Tibial nerve (tissue), 4 donors: ENCODE data around the gene RAI2. TPM values are rescaled to one million over a fixed set of nuclear protein-coding genes. Genes with fewer than 3 reads are reported as not detected.

ENCODE experiments used
- DNase-seq, 2 donors: peaks; one replicate each; pipeline ENCODE4 v3.0.0-alpha.2; 2019; ENCODE audit warnings: low spot score in 2 of 2
- H3K27ac ChIP-seq, 4 donors: fragments of 200-600 bp; sonication (generic) in 3 of 4; one replicate each; pipeline ENCODE4 v1.5.1; 2017 to 2019; ENCODE audit warnings: mild to moderate bottlenecking in 1 of 4
- H3K27me3 ChIP-seq, 2 donors: fragments of 200-600 bp; sonication (generic) in 1 of 2; one replicate each; pipeline versions ENCODE4 v1.5.1 to v1.6.0; 2017 to 2019
- H3K36me3 ChIP-seq, 3 donors: fragments of 200-600 bp; sonication (generic); one replicate each; pipeline ENCODE4 v1.5.1; 2018 to 2019
- H3K4me1 ChIP-seq, 4 donors: fragments of 200-600 bp; sonication (generic) in 3 of 4; one replicate each; pipeline ENCODE4 v1.5.1; 2017 to 2019
- H3K4me3 ChIP-seq, 4 donors: fragments of 200-600 bp; sonication (generic) in 3 of 4; one replicate each; pipeline ENCODE4 v1.5.1; 2017 to 2019; ENCODE audit warnings: mild to moderate bottlenecking in 1 of 4, moderate library complexity in 1 of 4
- H3K9me3 ChIP-seq, 4 donors: fragments of 200-600 bp; sonication (generic) in 3 of 4; one replicate each; pipeline ENCODE4 v1.5.1; 2017 to 2019
- EP300 ChIP-seq, 2 donors: sonication (generic); formaldehyde crosslinking; IDR thresholded peaks; one replicate each; pipeline ENCODE4 v1.6.1; 2017; ENCODE audit warnings: antibody characterized with exemption in 2 of 2, mild to moderate bottlenecking in 1 of 2
- POLR2A ChIP-seq, 2 donors: fragments of 450-650 bp; IDR thresholded peaks; one replicate each; pipeline ENCODE4 v1.6.1; 2017; ENCODE audit warnings: antibody characterized with exemption in 2 of 2, mild to moderate bottlenecking in 2 of 2, moderate library complexity in 2 of 2
- WGBS, 2 donors: methylation state at CpG; one replicate each; pipeline ENCODE4 v1.1.5; 2018; 5-methylcytosine and 5-hydroxymethylcytosine counted together
- total RNA-seq, 4 donors: library from RNA; depleted of rRNA; stranded (reverse); fragments of >200 nt; gene quantifications; one replicate each; pipeline ENCODE4 v1.1.0, GENCODE V29; 2016
- TF ChIP-seq, protein P1 (sequence below), 5 experiments: fragments of 200-600 bp in 3 of 5; fragments of 450-650 bp in 2 of 5; sonication (generic) in 3 of 5; IDR thresholded peaks; one replicate each; pipeline ENCODE4 v1.5.1; 2016 to 2019; ENCODE audit warnings: antibody characterized with exemption in 5 of 5, mild to moderate bottlenecking in 3 of 5, moderate library complexity in 2 of 5

RAI2 gene
- total RNA-seq, 4 donors from 2014 or later: 17.1 to 25.1 (median 23.4) TPM

DNA sequence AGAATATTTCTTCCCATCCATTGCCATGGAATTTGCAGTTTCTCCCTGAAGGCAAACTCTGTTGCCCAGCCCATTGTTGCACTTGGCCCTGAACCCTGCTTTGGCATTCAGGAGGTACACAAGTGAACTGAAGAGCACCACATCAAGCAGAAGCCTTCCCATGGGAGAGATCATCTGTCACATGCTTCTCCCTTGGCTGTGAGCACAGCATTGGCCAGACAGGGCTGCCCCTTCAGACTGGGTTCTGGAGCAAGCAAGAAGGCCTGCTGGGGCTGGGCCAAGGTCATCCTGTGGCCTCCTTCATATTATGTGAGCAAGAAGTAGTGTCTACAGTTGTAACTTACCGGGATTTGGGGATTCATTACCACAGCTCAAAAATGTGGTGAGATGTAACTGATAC, 101.1 kb downstream of the RAI2 start:
- TF ChIP-seq EP300 (IDR thresholded peaks at IDR 0.05): no peak
- TF ChIP-seq POLR2A (IDR thresholded peaks at IDR 0.05): no peak
- TF ChIP-seq, protein P1, sequence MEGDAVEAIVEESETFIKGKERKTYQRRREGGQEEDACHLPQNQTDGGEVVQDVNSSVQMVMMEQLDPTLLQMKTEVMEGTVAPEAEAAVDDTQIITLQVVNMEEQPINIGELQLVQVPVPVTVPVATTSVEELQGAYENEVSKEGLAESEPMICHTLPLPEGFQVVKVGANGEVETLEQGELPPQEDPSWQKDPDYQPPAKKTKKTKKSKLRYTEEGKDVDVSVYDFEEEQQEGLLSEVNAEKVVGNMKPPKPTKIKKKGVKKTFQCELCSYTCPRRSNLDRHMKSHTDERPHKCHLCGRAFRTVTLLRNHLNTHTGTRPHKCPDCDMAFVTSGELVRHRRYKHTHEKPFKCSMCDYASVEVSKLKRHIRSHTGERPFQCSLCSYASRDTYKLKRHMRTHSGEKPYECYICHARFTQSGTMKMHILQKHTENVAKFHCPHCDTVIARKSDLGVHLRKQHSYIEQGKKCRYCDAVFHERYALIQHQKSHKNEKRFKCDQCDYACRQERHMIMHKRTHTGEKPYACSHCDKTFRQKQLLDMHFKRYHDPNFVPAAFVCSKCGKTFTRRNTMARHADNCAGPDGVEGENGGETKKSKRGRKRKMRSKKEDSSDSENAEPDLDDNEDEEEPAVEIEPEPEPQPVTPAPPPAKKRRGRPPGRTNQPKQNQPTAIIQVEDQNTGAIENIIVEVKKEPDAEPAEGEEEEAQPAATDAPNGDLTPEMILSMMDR (IDR thresholded peaks at IDR 0.05): no peak
- Histone ChIP-seq H3K27me3 (no peaks in the 10 kb centered on the region), H3K4me1 (no peaks in the 10 kb centered on the region), H3K9me3 (no peaks in the 10 kb centered on the region), H3K4me3 (no peak overlapping the region), H3K27ac (no peak overlapping the region), H3K36me3 (no peaks in the 10 kb centered on the region)
- 40 to 80% methylated on average over 1 of the region's 1 CpG for WGBS, 2 donors
- no peak for DNase-seq

GRCh38 chrX:17758382-17758781, 102.7 kb downstream of the RAI2 start:
- Histone ChIP-seq H3K27me3 (no peaks in the 10 kb centered on the region), H3K27ac (no peak overlapping the region), H3K36me3 (no peaks in the 10 kb centered on the region), H3K4me1 (no peaks in the 10 kb centered on the region), H3K9me3 (no peaks in the 10 kb centered on the region), H3K4me3 (no peak overlapping the region)
- DNase-seq: no peak
- TF ChIP-seq, protein P1 (IDR thresholded peaks at IDR 0.05): no peak
- TF ChIP-seq POLR2A (IDR thresholded peaks at IDR 0.05) (no peak), EP300 (IDR thresholded peaks at IDR 0.05) (no peak)
- WGBS, 2 donors: 67 to 94% methylated on average over 2 of the region's 2 CpGs

- TF ChIP-seq POLR2A (IDR thresholded peaks at IDR 0.05): no peak
- no peaks in the 10 kb centered on the region for H3K9me3 ChIP-seq
- 75 to 89% methylated on average over 2 to 3 of the region's 3 CpGs for WGBS, 2 donors
- DNase-seq: no peak
- H3K4me1 ChIP-seq: no peaks in the 10 kb centered on the region
- H3K27ac ChIP-seq: no peak overlapping the region
- peaks cover 0 to 2% of the 10 kb centered on the region in 2 donors for H3K27me3 ChIP-seq
- peaks cover 0 to 25% (median 0%) of the 10 kb centered on the region in 3 donors for H3K36me3 ChIP-seq
- H3K4me3 ChIP-seq: no peak overlapping the region
Measured at GRCh38 chrX:17750436-17750835, 110.7 kb downstream of the RAI2 start.

Other genes with a start within 250 kb of the RAI2 start
- 10 to 100 TPM; 14.9 to 18.8 (median 16.6) TPM for gene SCML1, start 123.8 kb downstream of the RAI2 start, total RNA-seq